Endothelial cell of umbilical vein (primary cell): ENCODE results near the gene NRDE2. TPM values are rescaled to one million over a fixed set of nuclear protein-coding genes. Genes with fewer than 3 reads are reported as not detected.

Experiments used
- BruUV-seq: library from RNA; stranded (reverse); fragments of 400-500 nt; replicated peaks from 2 replicates; lab custom pipeline; 2021; lab: Mats Ljungman, UMichigan
- CTCF ChIA-PET: fragments of 300-600, 350-600 bp; sonication (Branson Sonifier 250); formaldehyde crosslinking; loops from one replicate; lab custom pipeline; 2021; ENCODE audit warnings: antibody characterized with exemption, inconsistent platforms; lab: Charles Lee
- POLR2A ChIA-PET: fragments of 300-600, 350-600 bp; sonication (Branson Sonifier 250); formaldehyde crosslinking; loops from one replicate; lab custom pipeline; 2021; ENCODE audit warnings: antibody characterized with exemption, inconsistent platforms; lab: Charles Lee
- DNase-seq: peaks from one replicate; pipeline ENCODE4 v3.0.0-alpha.2; 2011; ENCODE audit warnings: low read depth, low spot score
- FAIRE-seq: peaks from 2 replicates; lab custom pipeline; 2011; peaks lifted over from hg19 to GRCh38; lab: Jason Lieb, UNC
- H2AFZ ChIP-seq: 2 replicates; pipeline ENCODE4 v1.6.0; 2012; ENCODE audit warnings: low read depth, low read length, control low read depth, inconsistent platforms
- H3K27ac ChIP-seq: 2 replicates; pipeline ENCODE4 v1.5.1; 2011; ENCODE audit warnings: low read depth, mild to moderate bottlenecking, control low read depth, low read length, moderate library complexity; ENCODE audit not compliant: insufficient read depth
- H3K27me3 ChIP-seq, 2 experiments: 2 replicates each; pipeline versions ENCODE4 v1.6.0 to v1.6.1; 2011; ENCODE audit warnings: low read length in 2 of 2, mixed read lengths in 1 of 2; ENCODE audit not compliant: control insufficient read depth in 2 of 2, insufficient read depth in 2 of 2
- H3K36me3 ChIP-seq, 2 experiments: 2 replicates in 1 of 2; 3 replicates in 1 of 2; pipeline ENCODE4 v1.5.1; 2011; ENCODE audit warnings: low read length in 2 of 2, mild to moderate bottlenecking in 1 of 2, moderate library complexity in 1 of 2; ENCODE audit not compliant: control insufficient read depth in 2 of 2, insufficient read depth in 2 of 2; ENCODE audit errors: extremely low read depth in 1 of 2
- H3K4me1 ChIP-seq: 3 replicates; pipeline ENCODE4 v1.5.1; 2011; ENCODE audit warnings: mild to moderate bottlenecking, low read length; ENCODE audit not compliant: control insufficient read depth, insufficient read depth; ENCODE audit errors: extremely low read depth
- H3K4me2 ChIP-seq: 2 replicates; pipeline ENCODE4 v1.6.1; 2011; ENCODE audit warnings: low read length, control low read depth, mixed read lengths; ENCODE audit not compliant: insufficient read depth
- H3K4me3 ChIP-seq, 3 experiments: fragments of 200-600 bp in 1 of 3; sonication (generic), shearing (Covaris generic) in 1 of 3; replicated peaks in 1 of 3; 2 replicates each; pipeline ENCODE4 v1.5.1; 2011 to 2016; ENCODE audit warnings: control low read depth in 3 of 3, low read length in 3 of 3, mild to moderate bottlenecking in 2 of 3, inconsistent platforms in 1 of 3, low read depth in 1 of 3, moderate library complexity in 1 of 3; ENCODE audit not compliant: insufficient read depth in 1 of 3
- H3K79me2 ChIP-seq: 2 replicates; pipeline ENCODE4 v1.6.0; 2012; ENCODE audit warnings: low read length, inconsistent platforms; ENCODE audit not compliant: control insufficient read depth, insufficient read depth
- H3K9ac ChIP-seq: replicated peaks from 2 replicates; pipeline ENCODE3; 2011; ENCODE audit warnings: low read length, control low read depth; ENCODE audit not compliant: insufficient read depth; ENCODE audit errors: extremely low read depth
- H3K9me1 ChIP-seq: replicated peaks from 3 replicates; pipeline ENCODE4 v1.6.0; 2011; ENCODE audit warnings: mild to moderate bottlenecking, low read length; ENCODE audit not compliant: control insufficient read depth, insufficient read depth; ENCODE audit errors: extremely low read depth
- H3K9me3 ChIP-seq: replicated peaks from 2 replicates; pipeline ENCODE4 v1.5.1; 2012; ENCODE audit warnings: low read length, inconsistent platforms; ENCODE audit not compliant: control insufficient read depth, insufficient read depth
- H4K20me1 ChIP-seq: replicated peaks from 2 replicates; pipeline ENCODE3; 2011; ENCODE audit warnings: mild to moderate bottlenecking, low read length; ENCODE audit not compliant: control insufficient read depth, insufficient read depth; ENCODE audit errors: extremely low read depth
- EZH2 ChIP-seq: IDR thresholded peaks from 2 replicates; pipeline ENCODE4 v1.6.1; 2012; ENCODE audit warnings: borderline replicate concordance, low read depth, mild to moderate bottlenecking, moderate library complexity, low read length, inconsistent platforms; ENCODE audit not compliant: severe bottlenecking
- FOS ChIP-seq: IDR thresholded peaks from 2 replicates; pipeline ENCODE4 v1.6.1; 2011; ENCODE audit warnings: mild to moderate bottlenecking, low read length, moderate library complexity, borderline replicate concordance; ENCODE audit not compliant: insufficient read depth
- GATA2 ChIP-seq: IDR thresholded peaks from 2 replicates; pipeline ENCODE4 v1.7.0; 2011; ENCODE audit warnings: low read depth, mild to moderate bottlenecking, moderate library complexity, mixed read lengths, low read length; ENCODE audit not compliant: insufficient read length, insufficient read depth
- JUN ChIP-seq: IDR thresholded peaks from 2 replicates; pipeline ENCODE4 v1.6.1; 2011; ENCODE audit warnings: borderline replicate concordance, low read depth; ENCODE audit not compliant: insufficient read length, insufficient read depth
- MYC ChIP-seq: IDR thresholded peaks from one replicate; pipeline ENCODE4 v1.6.1; 2011; ENCODE audit warnings: mild to moderate bottlenecking, low read depth, low read length
- POLR2A ChIP-seq: IDR thresholded peaks from 2 replicates; pipeline ENCODE4 v1.6.1; 2012; ENCODE audit warnings: low read depth, mild to moderate bottlenecking, control low read depth, low read length
- POLR2AphosphoS5 ChIP-seq: IDR thresholded peaks from 2 replicates; pipeline ENCODE4 v1.6.1; 2012; ENCODE audit warnings: low read depth, mild to moderate bottlenecking, control low read depth, low read length, moderate library complexity; ENCODE audit not compliant: insufficient read depth
- dilution Hi-C: fragments of 300-500 bp; cut with MboI; formaldehyde crosslinking; loops from one replicate; pipeline ENCODE4 v1.15.0; 2019; ENCODE audit warnings: low sequenced_read_pairs; ENCODE audit not compliant: extremely low pct_ligation_motif_present
- intact Hi-C: fragments of 100-400 bp; cut with micrococcal nuclease; formaldehyde crosslinking; loops from one replicate; pipeline ENCODE4 v1.10.0; 2022
- polyA plus RNA-seq, 4 experiments: library from polyadenylated mRNA; depleted of rRNA in 3 of 4; stranded (reverse) in 3 of 4; unstranded in 1 of 4; fragments of >200 nt; gene quantifications; 2 replicates each; pipeline versions ENCODE4 v1.2.1 to v1.2.3, GENCODE V29; 2011 to 2012; ENCODE audit warnings: missing spikeins in 1 of 4
- total RNA-seq: library from RNA; stranded (reverse); gene quantifications from 2 replicates; pipeline ENCODE4 v1.2.3, GENCODE V29; 2021
- TF ChIP-seq, protein P1 (sequence below): IDR thresholded peaks from 2 replicates; pipeline ENCODE4 v1.6.1; 2011; ENCODE audit not compliant: insufficient read depth, insufficient read length
- TF ChIP-seq, protein P2 (sequence below), 2 donors: IDR thresholded peaks; 1 replicate in 1 of 2; 2 replicates in 1 of 2; pipeline ENCODE4 v1.5.1; 2011; ENCODE audit warnings: low read length in 2 of 2, mild to moderate bottlenecking in 2 of 2, moderate library complexity in 2 of 2, control low read depth in 1 of 2, inconsistent platforms in 1 of 2, low read depth in 1 of 2; ENCODE audit not compliant: insufficient read depth in 1 of 2; ENCODE audit errors: extremely low read depth in 1 of 2

Gene NRDE2
- total and polyA plus RNA-seq, 2 donors (not counting 3 experiments of a cell fraction or from before 2014, with no cell fraction given) = 8.5 to 22.1 TPM

DNA sequence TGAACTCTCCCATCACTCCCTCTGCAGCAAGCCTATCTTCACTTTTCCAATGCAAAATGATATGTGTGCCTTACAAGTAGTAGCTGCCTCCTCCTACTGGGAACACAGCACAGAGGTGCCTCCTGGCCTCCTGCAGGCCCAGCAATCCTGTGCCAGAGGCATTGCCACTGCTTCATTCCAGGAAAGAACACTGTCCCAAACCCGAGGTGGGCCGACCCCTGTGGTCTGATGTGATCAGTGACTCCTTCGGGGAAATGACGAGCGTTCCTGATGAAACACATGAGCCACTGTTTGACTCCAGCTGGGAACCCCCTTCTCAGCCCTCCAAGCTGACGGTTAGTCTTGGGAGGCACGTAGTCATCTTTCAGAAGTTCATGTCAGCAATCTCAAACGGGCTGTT is 55.9 kb downstream of the NRDE2 start:
- peaks cover 2% of the 10 kb centered on the region for H3K79me2 ChIP-seq
- ChIA-PET POLR2A (no interaction called here), CTCF (interaction anchor here (0.6 to 2.2 kb wide), 6 partner anchors 11 to 483 kb away, joined by 3 to 9 read pairs (median 5); partner anchors contain the start of gene PSMC1)
- H2AFZ ChIP-seq = no peak overlapping the region
- peak overlapping the region; percentile 87 for H3K27ac ChIP-seq
- peaks cover 34% of the 10 kb centered on the region for H3K4me1 ChIP-seq
- TF ChIP-seq JUN (no peak), POLR2AphosphoS5 (no peak), EZH2 (no peak), MYC (no peak), FOS (no peak), GATA2 (no peak), POLR2A (no peak)
- TF ChIP-seq, protein P1, sequence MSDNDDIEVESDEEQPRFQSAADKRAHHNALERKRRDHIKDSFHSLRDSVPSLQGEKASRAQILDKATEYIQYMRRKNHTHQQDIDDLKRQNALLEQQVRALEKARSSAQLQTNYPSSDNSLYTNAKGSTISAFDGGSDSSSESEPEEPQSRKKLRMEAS = no peak
- TF ChIP-seq, protein P2, sequence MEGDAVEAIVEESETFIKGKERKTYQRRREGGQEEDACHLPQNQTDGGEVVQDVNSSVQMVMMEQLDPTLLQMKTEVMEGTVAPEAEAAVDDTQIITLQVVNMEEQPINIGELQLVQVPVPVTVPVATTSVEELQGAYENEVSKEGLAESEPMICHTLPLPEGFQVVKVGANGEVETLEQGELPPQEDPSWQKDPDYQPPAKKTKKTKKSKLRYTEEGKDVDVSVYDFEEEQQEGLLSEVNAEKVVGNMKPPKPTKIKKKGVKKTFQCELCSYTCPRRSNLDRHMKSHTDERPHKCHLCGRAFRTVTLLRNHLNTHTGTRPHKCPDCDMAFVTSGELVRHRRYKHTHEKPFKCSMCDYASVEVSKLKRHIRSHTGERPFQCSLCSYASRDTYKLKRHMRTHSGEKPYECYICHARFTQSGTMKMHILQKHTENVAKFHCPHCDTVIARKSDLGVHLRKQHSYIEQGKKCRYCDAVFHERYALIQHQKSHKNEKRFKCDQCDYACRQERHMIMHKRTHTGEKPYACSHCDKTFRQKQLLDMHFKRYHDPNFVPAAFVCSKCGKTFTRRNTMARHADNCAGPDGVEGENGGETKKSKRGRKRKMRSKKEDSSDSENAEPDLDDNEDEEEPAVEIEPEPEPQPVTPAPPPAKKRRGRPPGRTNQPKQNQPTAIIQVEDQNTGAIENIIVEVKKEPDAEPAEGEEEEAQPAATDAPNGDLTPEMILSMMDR (IDR thresholded peaks at IDR 0.05; ENCODE audit: extremely low read depth in 1 of 2, insufficient read depth in 1 of 2, low read depth in 1 of 2, low read length in 2 of 2) = no peak
- H3K9me3 ChIP-seq = no peaks in the 10 kb centered on the region
- dilution Hi-C loops = no loop called here
- BruUV-seq = no TSS peak
- H3K9ac ChIP-seq = peak overlapping the region; percentile 43
- DNase-seq = peak; percentile 26
- H3K4me3 ChIP-seq = no peak overlapping the region
- H3K27me3 ChIP-seq = no peaks in the 10 kb centered on the region
- peak overlapping the region; percentile 41 for H3K4me2 ChIP-seq
- peak; percentile 69 for FAIRE-seq
- H4K20me1 ChIP-seq = no peaks in the 10 kb centered on the region
- H3K36me3 ChIP-seq = peaks cover 15% of the 10 kb centered on the region in 2 experiments
- H3K9me1 ChIP-seq = no peaks in the 10 kb centered on the region
- intact Hi-C loops = no loop called here
